SU-DHL-6 (cell line): ENCODE measurements around the gene ADSS1.

Experiments
- H2AFZ ChIP-seq: fragments of 200-600 bp; sonication (generic); 2 replicates; pipeline ENCODE4 v1.6.1; 2014; ENCODE audit warnings: low read depth, mild to moderate bottlenecking, moderate library complexity, mixed read lengths, antibody characterized with exemption, low read length; ENCODE audit not compliant: severe bottlenecking
- H3F3A ChIP-seq: fragments of 200-600 bp; shearing (Covaris generic); 2 replicates; pipeline ENCODE4 v1.6.0; 2016; ENCODE audit warnings: antibody characterized with exemption, mild to moderate bottlenecking; ENCODE audit not compliant: insufficient read depth
- H3K27ac ChIP-seq: fragments of 200-600 bp; sonication (generic); 2 replicates; pipeline ENCODE4 v1.5.1; 2016; ENCODE audit warnings: low read depth, mild to moderate bottlenecking, low read length, moderate library complexity, mixed read lengths
- H3K27me3 ChIP-seq: fragments of 200-600 bp; sonication (generic), shearing (Covaris generic); 2 replicates; pipeline ENCODE4 v1.6.0; 2014; ENCODE audit warnings: mild to moderate bottlenecking, low read length
- H3K36me3 ChIP-seq: fragments of 200-600 bp; sonication (generic); 2 replicates; pipeline ENCODE4 v1.6.1; 2014; ENCODE audit warnings: mild to moderate bottlenecking, low read length, mixed read lengths
- H3K4me2 ChIP-seq: fragments of 300-600, 200-600 bp; shearing (Covaris generic), sonication (generic); 2 replicates; pipeline ENCODE4 v1.6.0; 2014; ENCODE audit warnings: low read length, low read depth, mild to moderate bottlenecking; ENCODE audit not compliant: poor library complexity, severe bottlenecking
- H3K4me3 ChIP-seq: fragments of 200-600 bp; sonication (generic); 2 replicates; pipeline ENCODE4 v1.5.1; 2014; ENCODE audit warnings: antibody characterized with exemption, low read length, mild to moderate bottlenecking, mixed read lengths; ENCODE audit not compliant: insufficient read depth, poor library complexity, severe bottlenecking
- H3K79me2 ChIP-seq: fragments of 200-600 bp; sonication (generic); 2 replicates; pipeline ENCODE4 v1.6.1; 2014; ENCODE audit warnings: mild to moderate bottlenecking, low read length, moderate library complexity; ENCODE audit not compliant: insufficient read depth
- H3K9ac ChIP-seq: fragments of 200-600 bp; sonication (generic); 2 replicates; pipeline ENCODE4 v1.7.0; 2014; ENCODE audit warnings: mild to moderate bottlenecking, low read length
- H3K9me2 ChIP-seq: fragments of 200-600 bp; sonication (generic); replicated peaks from 2 replicates; pipeline ENCODE4 v1.6.1; 2014; ENCODE audit warnings: low read length; ENCODE audit not compliant: insufficient read depth
- H3K9me3 ChIP-seq: fragments of 200-600 bp; sonication (generic); 2 replicates; pipeline ENCODE4 v1.6.1; 2014; ENCODE audit warnings: low read length, mixed read lengths; ENCODE audit not compliant: insufficient read depth
- H4K20me1 ChIP-seq: fragments of 200-600 bp; sonication (generic); 2 replicates; pipeline ENCODE4 v1.6.1; 2014; ENCODE audit warnings: low read depth, mild to moderate bottlenecking, antibody characterized with exemption, low read length, moderate library complexity, mixed read lengths
- CTCF ChIP-seq: fragments of 200-600 bp; sonication (generic); IDR thresholded peaks from one replicate; pipeline ENCODE4 v1.5.1; 2017; ENCODE audit warnings: antibody characterized with exemption, mild to moderate bottlenecking, low read length, moderate library complexity; ENCODE audit not compliant: insufficient read depth, poor library complexity, severe bottlenecking
- EZH2phosphoT487 ChIP-seq: fragments of 200-600 bp; sonication (generic), shearing (Covaris generic); conservative IDR thresholded peaks from 2 replicates; pipeline ENCODE4 v1.6.1; 2018; ENCODE audit warnings: mild to moderate bottlenecking, antibody characterized with exemption, low read length, moderate library complexity, mixed read lengths

ADSS1 gene

GRCh38 chr14:104731320-104732294 lies 7.6 kb downstream of the ADSS1 start:
- H3K79me2 ChIP-seq = no peaks in the 10 kb centered on the region
- no peak overlapping the region for H2AFZ ChIP-seq
- H3K27ac ChIP-seq = no peak overlapping the region
- H3F3A ChIP-seq = no peaks in the 10 kb centered on the region
- no peak overlapping the region for H3K4me3 ChIP-seq
- no peak overlapping the region for H3K9ac ChIP-seq
- H3K36me3 ChIP-seq = no peaks in the 10 kb centered on the region
- no peaks in the 10 kb centered on the region for H3K9me2 ChIP-seq
- H3K4me2 ChIP-seq = no peak overlapping the region
- no peaks in the 10 kb centered on the region for H3K27me3 ChIP-seq
- H4K20me1 ChIP-seq = no peaks in the 10 kb centered on the region
- TF ChIP-seq CTCF (peak; percentile 46), EZH2phosphoT487 (no peak)
- no peaks in the 10 kb centered on the region for H3K9me3 ChIP-seq

- Histone ChIP-seq H3K9ac (no peak overlapping the region), H4K20me1 (no peaks in the 10 kb centered on the region), H3K27me3 (no peaks in the 10 kb centered on the region), H3K9me2 (no peaks in the 10 kb centered on the region), H3K79me2 (no peaks in the 10 kb centered on the region), H3K9me3 (no peaks in the 10 kb centered on the region), H3K27ac (no peak overlapping the region), H2AFZ (no peak overlapping the region), H3F3A (no peaks in the 10 kb centered on the region), H3K36me3 (no peaks in the 10 kb centered on the region), H3K4me2 (no peak overlapping the region), H3K4me3 (no peak overlapping the region)
- TF ChIP-seq EZH2phosphoT487 = no peak
- no peak for TF ChIP-seq CTCF
Measured at GRCh38 chr14:104732355-104732804, 8.4 kb downstream of the ADSS1 start.

- H3K4me2 ChIP-seq = no peak overlapping the region
- H3K27ac ChIP-seq = no peak overlapping the region
- no peak overlapping the region for H3K4me3 ChIP-seq
Measured at GRCh38 chr14:104732931-104733681, 9.1 kb downstream of the ADSS1 start.

More at GRCh38 chr14:104732931-104733681, 9.1 kb downstream of the ADSS1 start:
- H3K9me3 ChIP-seq = no peaks in the 10 kb centered on the region
- H3K79me2 ChIP-seq = no peaks in the 10 kb centered on the region
- H3K9me2 ChIP-seq = no peaks in the 10 kb centered on the region
- no peaks in the 10 kb centered on the region for H3F3A ChIP-seq
- H3K9ac ChIP-seq = no peak overlapping the region
- no peak for TF ChIP-seq CTCF
- H3K36me3 ChIP-seq = no peaks in the 10 kb centered on the region
- no peaks in the 10 kb centered on the region for H4K20me1 ChIP-seq
- H2AFZ ChIP-seq = no peak overlapping the region
- H3K27me3 ChIP-seq = no peaks in the 10 kb centered on the region
